Neuronal stem cell (in vitro differentiated cells): ENCODE results near the gene TSPAN17.

ENCODE experiments used
- DNase-seq: peaks from one replicate; pipeline ENCODE4 v3.0.0-alpha.2; 2013; ENCODE audit warnings: low spot score
- H2AFZ ChIP-seq: one replicate; pipeline ENCODE4 v1.6.1; 2013; ENCODE audit warnings: mild to moderate bottlenecking, low read length, inconsistent platforms
- H2AK5ac ChIP-seq: 2 replicates; pipeline ENCODE4 v1.6.1; 2013; ENCODE audit warnings: low read depth, mild to moderate bottlenecking, inconsistent platforms, low read length, moderate library complexity, mixed read lengths
- H2BK120ac ChIP-seq: 2 replicates; pipeline ENCODE4 v1.6.1; 2013; ENCODE audit warnings: low read depth, mild to moderate bottlenecking, inconsistent platforms, low read length, moderate library complexity, mixed read lengths
- H2BK12ac ChIP-seq: one replicate; pipeline ENCODE4 v1.6.1; 2013; ENCODE audit warnings: low read length, inconsistent platforms
- H2BK15ac ChIP-seq: 2 replicates; pipeline ENCODE4 v1.6.1; 2013; ENCODE audit warnings: mild to moderate bottlenecking, low read length, inconsistent platforms, mixed read lengths
- H2BK5ac ChIP-seq: one replicate; pipeline ENCODE4 v1.6.1; 2013; ENCODE audit warnings: inconsistent platforms, mild to moderate bottlenecking, low read length, moderate library complexity
- H3K14ac ChIP-seq: one replicate; pipeline ENCODE4 v1.6.1; 2013; ENCODE audit warnings: low read length, inconsistent platforms
- H3K18ac ChIP-seq: 2 replicates; pipeline ENCODE4 v1.6.1; 2013; ENCODE audit warnings: low read length, inconsistent platforms
- H3K23ac ChIP-seq: 2 replicates; pipeline ENCODE4 v1.6.1; 2013; ENCODE audit warnings: low read depth, mild to moderate bottlenecking, mixed read lengths, low read length, inconsistent platforms; ENCODE audit not compliant: poor library complexity
- H3K27ac ChIP-seq: replicated peaks from 3 replicates; pipeline ENCODE4 v1.5.1; 2013; ENCODE audit warnings: low read length, inconsistent platforms
- H3K27me3 ChIP-seq, 3 experiments: 2 replicates each; pipeline ENCODE4 v1.6.1; 2013; ENCODE audit warnings: low read length in 3 of 3, mild to moderate bottlenecking in 2 of 3, inconsistent platforms in 1 of 3, low read depth in 1 of 3, mixed read lengths in 1 of 3, moderate library complexity in 1 of 3; ENCODE audit not compliant: control insufficient read depth in 3 of 3, insufficient read depth in 3 of 3
- H3K36me3 ChIP-seq, 2 donors: replicated peaks in 1 of 2; 2 replicates each; pipeline ENCODE4 v1.6.1; 2013; ENCODE audit warnings: low read length in 2 of 2; ENCODE audit not compliant: control insufficient read depth in 2 of 2, insufficient read depth in 2 of 2
- H3K4ac ChIP-seq: 2 replicates; pipeline ENCODE4 v1.6.1; 2013; ENCODE audit warnings: inconsistent platforms, mild to moderate bottlenecking, low read length, moderate library complexity
- H3K4me1 ChIP-seq, 2 donors: 1 replicate in 1 of 2; 2 replicates in 1 of 2; pipeline ENCODE4 v1.6.1; 2013; ENCODE audit warnings: low read length in 2 of 2, low read depth in 1 of 2; ENCODE audit not compliant: control insufficient read depth in 2 of 2, insufficient read depth in 1 of 2
- H3K4me2 ChIP-seq: one replicate; pipeline ENCODE4 v1.6.1; 2013; ENCODE audit warnings: mild to moderate bottlenecking, low read length, inconsistent platforms; ENCODE audit not compliant: insufficient read depth, poor library complexity, severe bottlenecking
- H3K4me3 ChIP-seq, 2 donors: 2 replicates each; pipeline ENCODE4 v1.5.1; 2013; ENCODE audit warnings: low read length in 2 of 2, mild to moderate bottlenecking in 2 of 2, inconsistent platforms in 1 of 2, moderate library complexity in 1 of 2
- H3K79me1 ChIP-seq: one replicate; pipeline ENCODE4 v1.6.1; 2013; ENCODE audit warnings: low read depth, mild to moderate bottlenecking, inconsistent platforms, low read length, moderate library complexity
- H3K9ac ChIP-seq: one replicate; pipeline ENCODE4 v1.6.1; 2013; ENCODE audit warnings: mild to moderate bottlenecking, low read depth, low read length, inconsistent platforms; ENCODE audit not compliant: poor library complexity
- H3K9me3 ChIP-seq, 2 donors: replicated peaks in 1 of 2; 2 replicates each; pipeline versions ENCODE3 to v1.6.1; 2013; ENCODE audit warnings: low read length in 2 of 2, mild to moderate bottlenecking in 2 of 2, inconsistent platforms in 1 of 2, low read depth in 1 of 2, mixed read lengths in 1 of 2, moderate library complexity in 1 of 2; ENCODE audit not compliant: control insufficient read depth in 2 of 2, insufficient read depth in 1 of 2
- H4K8ac ChIP-seq: one replicate; pipeline ENCODE4 v1.6.1; 2013; ENCODE audit warnings: low read depth, mild to moderate bottlenecking, inconsistent platforms, low read length, moderate library complexity
- H4K91ac ChIP-seq: one replicate; pipeline ENCODE4 v1.6.1; 2013; ENCODE audit warnings: low read length, low read depth, mild to moderate bottlenecking, inconsistent platforms; ENCODE audit not compliant: poor library complexity
- WGBS, 2 donors: extraction: QIAGEN DNeasy Blood & Tissue Kit; methylation state at CpG; one replicate each; pipeline ENCODE4 v1.1.7; 2013; ENCODE audit warnings: missing lambda C conversion rate in 2 of 2, mixed read lengths in 1 of 2; ENCODE audit not compliant: insufficient read length in 2 of 2, insufficient replicate concordance in 1 of 2; ENCODE audit errors: extremely low coverage in 2 of 2; 5-methylcytosine and 5-hydroxymethylcytosine counted together

TSPAN17 gene

GRCh38 chr5:176693477-176693851 lies 46.2 kb downstream of the TSPAN17 start:
- no peak overlapping the region for H2AK5ac ChIP-seq

GRCh38 chr5:176694146-176694545 lies 46.9 kb downstream of the TSPAN17 start:
- Histone ChIP-seq H4K91ac (no peak overlapping the region), H3K79me1 (no peaks in the 10 kb centered on the region), H2BK15ac (no peak overlapping the region), H2AK5ac (no peak overlapping the region), H2BK120ac (no peak overlapping the region), H4K8ac (no peak overlapping the region), H2AFZ (no peak overlapping the region), H3K4me3 (no peak overlapping the region), H3K27me3 (peaks cover 0 to 69% (median 0%) of the 10 kb centered on the region in 3 experiments), H3K4me1 (peaks cover 0 to 24% of the 10 kb centered on the region in 2 donors), H2BK5ac (no peak overlapping the region), H3K27ac (no peak overlapping the region), H3K4ac (no peak overlapping the region), H3K4me2 (no peak overlapping the region), H3K9ac (no peak overlapping the region), H3K36me3 (no peaks in the 10 kb centered on the region), H3K23ac (no peak overlapping the region), H3K18ac (no peak overlapping the region), H3K14ac (no peak overlapping the region), H3K9me3 (no peaks in the 10 kb centered on the region), H2BK12ac (no peak overlapping the region)
- WGBS, 2 donors: no CpG with 5 or more reads among the region's 10 CpGs
- DNase-seq: no peak

More at GRCh38 chr5:176693477-176693851, 46.2 kb downstream of the TSPAN17 start:
- peaks cover 0 to 24% of the 10 kb centered on the region in 2 donors for H3K4me1 ChIP-seq
- H2BK5ac ChIP-seq: no peak overlapping the region
- no peak overlapping the region for H2AFZ ChIP-seq
- H4K8ac ChIP-seq: no peak overlapping the region
- WGBS, 2 donors: no CpG with 5 or more reads among the region's 13 CpGs
- no peak overlapping the region for H3K4me3 ChIP-seq
- H3K18ac ChIP-seq: no peak overlapping the region
- no peak overlapping the region for H3K27ac ChIP-seq
- H3K9ac ChIP-seq: no peak overlapping the region
- H3K4me2 ChIP-seq: no peak overlapping the region
- H3K27me3 ChIP-seq: peaks cover 0 to 62% (median 0%) of the 10 kb centered on the region in 3 experiments
- H3K14ac ChIP-seq: no peak overlapping the region
- H3K4ac ChIP-seq: no peak overlapping the region
- no peak overlapping the region for H3K23ac ChIP-seq
- H2BK15ac ChIP-seq: no peak overlapping the region
- no peaks in the 10 kb centered on the region for H3K79me1 ChIP-seq
- no peak overlapping the region for H4K91ac ChIP-seq
- no peaks in the 10 kb centered on the region for H3K9me3 ChIP-seq
- no peak overlapping the region for H2BK120ac ChIP-seq
- H3K36me3 ChIP-seq: no peaks in the 10 kb centered on the region
- no peak for DNase-seq
- no peak overlapping the region for H2BK12ac ChIP-seq

GRCh38 chr5:176694631-176695030 lies 47.3 kb downstream of the TSPAN17 start:
- Histone ChIP-seq H3K27ac (no peak overlapping the region), H3K23ac (no peak overlapping the region), H2BK5ac (no peak overlapping the region), H4K91ac (no peak overlapping the region), H3K4me2 (no peak overlapping the region), H2AFZ (no peak overlapping the region), H3K4me3 (no peak overlapping the region), H3K36me3 (no peaks in the 10 kb centered on the region), H3K4me1 (peaks cover 0 to 24% of the 10 kb centered on the region in 2 donors), H2BK12ac (no peak overlapping the region), H3K9ac (no peak overlapping the region), H3K4ac (no peak overlapping the region), H2BK120ac (no peak overlapping the region), H3K18ac (no peak overlapping the region), H3K14ac (no peak overlapping the region), H4K8ac (no peak overlapping the region), H3K79me1 (no peaks in the 10 kb centered on the region), H2BK15ac (no peak overlapping the region), H3K27me3 (peaks cover 0 to 69% (median 0%) of the 10 kb centered on the region in 3 experiments), H2AK5ac (no peak overlapping the region), H3K9me3 (no peaks in the 10 kb centered on the region)
- no CpG with 5 or more reads among the region's 9 CpGs for WGBS, 2 donors
- no peak for DNase-seq

GRCh38 chr5:176695073-176695472 lies 47.8 kb downstream of the TSPAN17 start:
- Histone ChIP-seq H3K4ac (no peak overlapping the region), H2BK12ac (no peak overlapping the region), H4K8ac (no peak overlapping the region), H4K91ac (no peak overlapping the region), H3K18ac (no peak overlapping the region), H2BK5ac (no peak overlapping the region), H3K27ac (no peak overlapping the region), H3K14ac (no peak overlapping the region), H2AK5ac (no peak overlapping the region), H3K79me1 (no peaks in the 10 kb centered on the region), H3K36me3 (no peaks in the 10 kb centered on the region), H3K4me2 (no peak overlapping the region), H3K27me3 (peaks cover 0 to 69% (median 0%) of the 10 kb centered on the region in 3 experiments), H2BK15ac (no peak overlapping the region), H3K4me3 (no peak overlapping the region), H3K9me3 (no peaks in the 10 kb centered on the region), H3K23ac (no peak overlapping the region), H2AFZ (no peak overlapping the region), H2BK120ac (no peak overlapping the region), H3K9ac (no peak overlapping the region), H3K4me1 (peaks cover 0 to 24% of the 10 kb centered on the region in 2 donors)
- WGBS, 2 donors: no CpG with 5 or more reads among the region's 8 CpGs
- DNase-seq: no peak
